ENCODE results near the gene LACC1.

LACC1 gene

DNA sequence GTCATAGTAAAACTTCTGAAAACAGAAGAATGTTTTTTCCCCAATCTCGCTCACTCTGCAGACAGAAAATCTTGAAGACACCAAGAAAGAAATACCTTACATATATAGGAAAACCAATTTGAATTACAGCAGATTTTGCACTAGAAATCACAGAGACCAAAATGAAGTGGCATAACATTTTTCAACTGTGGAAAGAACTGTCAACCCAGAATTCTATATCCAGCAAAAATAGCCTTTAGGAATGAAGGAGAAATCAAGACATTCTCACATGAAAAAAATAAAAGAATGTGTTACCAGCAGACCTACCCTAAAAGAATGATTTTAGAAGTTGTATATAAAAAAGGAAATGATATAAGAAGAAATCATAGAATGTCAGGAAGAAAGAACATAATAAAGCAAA, 28.8 kb upstream of the LACC1 start:
- no peak for TF ChIP-seq CTCF (IDR thresholded peaks at IDR 0.05)

DNA sequence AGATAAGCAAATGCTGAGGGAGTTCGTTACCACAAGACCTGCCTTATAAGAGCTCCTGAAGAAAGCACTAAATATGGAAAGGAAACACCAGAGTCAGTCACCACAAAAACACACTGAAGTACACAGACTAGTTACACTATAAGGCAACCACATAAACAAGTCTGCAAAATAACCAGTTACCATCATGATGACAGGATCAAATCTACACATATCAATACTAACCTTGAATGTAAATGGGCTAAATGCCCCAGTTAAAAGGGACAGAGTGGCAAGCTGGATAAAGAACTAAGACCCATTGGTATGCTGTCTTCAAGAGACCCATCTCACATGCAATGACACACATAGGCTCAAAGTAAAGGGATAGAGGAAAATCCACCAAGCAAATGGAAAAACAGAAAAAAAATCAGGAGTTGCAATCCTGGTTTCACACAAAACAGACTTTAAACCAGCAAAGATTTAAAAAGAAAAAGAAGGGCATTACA, 26.7 kb upstream of the LACC1 start:
- TF ChIP-seq CTCF (IDR thresholded peaks at IDR 0.05) = no peak

GRCh38 chr13:43861863-43862262, 17.8 kb upstream of the LACC1 start:
- TF ChIP-seq CTCF (IDR thresholded peaks at IDR 0.05) = no peak

- TF ChIP-seq CTCF (IDR thresholded peaks at IDR 0.05) = no peak
These were observed 14.8 kb upstream of the LACC1 start for GRCh38 chr13:43864921-43865320.

GRCh38 chr13:43865892-43866291, 13.8 kb upstream of the LACC1 start:
- no peak for TF ChIP-seq CTCF (IDR thresholded peaks at IDR 0.05)

GRCh38 chr13:43872181-43872580, 7.5 kb upstream of the LACC1 start:
- TF ChIP-seq CTCF (IDR thresholded peaks at IDR 0.05) = no peak

DNA sequence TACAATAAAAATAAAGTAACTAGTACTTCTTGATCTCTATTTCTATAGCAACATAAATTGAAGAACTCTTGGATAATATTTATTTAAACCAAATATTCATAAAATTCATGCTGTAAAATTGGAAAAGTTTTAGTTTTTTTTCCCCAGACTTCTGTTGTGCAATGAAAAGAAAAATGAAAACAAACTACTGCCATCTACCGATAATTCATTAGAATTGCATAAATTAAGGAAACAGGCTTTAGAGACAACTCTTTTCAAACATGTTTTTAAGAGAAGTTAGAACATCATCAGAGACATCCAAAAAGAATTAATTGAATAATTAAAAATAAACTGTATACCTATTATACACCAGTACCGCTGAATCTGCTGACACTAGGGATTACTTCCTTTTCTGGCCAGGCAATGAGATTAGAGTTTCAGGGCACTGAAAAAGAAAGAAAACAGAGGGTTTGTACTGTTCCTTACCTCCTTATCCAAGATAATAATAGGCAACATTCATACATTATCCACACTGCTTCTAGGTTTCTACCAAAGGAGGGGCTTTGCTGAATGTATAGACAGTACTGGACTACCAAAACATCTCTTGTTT, 5.1 kb upstream of the LACC1 start:
- peak; percentile 56 for TF ChIP-seq CTCF (IDR thresholded peaks at IDR 0.05)

- TF ChIP-seq CTCF (IDR thresholded peaks at IDR 0.05) = no peak
These were observed 3.3 kb upstream of the LACC1 start for GRCh38 chr13:43876366-43876765.
